Adrenal gland (tissue), 5 donors: ENCODE results near the gene CD36.

Source experiments
- POLR2A ChIP-seq, 2 donors: fragments of 450-650 bp; IDR thresholded peaks; one replicate each; pipeline ENCODE4 v1.6.1; 2017; ENCODE audit warnings: antibody characterized with exemption in 2 of 2, mild to moderate bottlenecking in 2 of 2, moderate library complexity in 1 of 2
- TF ChIP-seq, protein P1 (sequence below), 6 experiments: fragments of 450-650 bp in 4 of 6; fragments of 200-600 bp in 2 of 6; sonication (generic) in 1 of 6; IDR thresholded peaks; 1 replicate in 5 of 6; 2 replicates in 1 of 6; pipeline versions ENCODE4 v1.5.1 to v1.8.0; 2016 to 2021; ENCODE audit warnings: antibody characterized with exemption in 6 of 6, mild to moderate bottlenecking in 2 of 6, moderate library complexity in 1 of 6
- donor health status: DM: no; HTN: no; CAD: no.

DNA sequence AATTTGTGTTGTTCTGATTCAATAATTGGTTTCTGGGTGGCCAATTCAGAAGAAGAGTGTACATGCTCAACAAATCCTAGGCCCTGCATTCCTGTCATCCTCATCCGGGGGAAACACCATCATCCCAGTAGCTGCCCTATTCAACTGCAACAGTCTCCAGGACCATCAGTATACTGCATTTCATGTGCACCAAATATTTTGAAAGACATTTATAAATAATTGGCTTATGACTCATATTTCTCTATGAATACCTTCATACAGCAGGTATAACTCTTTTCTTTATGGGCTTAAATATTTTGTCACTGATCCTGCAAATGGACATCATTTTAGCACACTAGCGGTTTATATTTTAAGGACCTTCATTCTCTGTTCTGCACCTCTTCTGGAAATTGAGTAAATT is 38.0 kb downstream of the CD36 start:
- TF ChIP-seq, protein P1, sequence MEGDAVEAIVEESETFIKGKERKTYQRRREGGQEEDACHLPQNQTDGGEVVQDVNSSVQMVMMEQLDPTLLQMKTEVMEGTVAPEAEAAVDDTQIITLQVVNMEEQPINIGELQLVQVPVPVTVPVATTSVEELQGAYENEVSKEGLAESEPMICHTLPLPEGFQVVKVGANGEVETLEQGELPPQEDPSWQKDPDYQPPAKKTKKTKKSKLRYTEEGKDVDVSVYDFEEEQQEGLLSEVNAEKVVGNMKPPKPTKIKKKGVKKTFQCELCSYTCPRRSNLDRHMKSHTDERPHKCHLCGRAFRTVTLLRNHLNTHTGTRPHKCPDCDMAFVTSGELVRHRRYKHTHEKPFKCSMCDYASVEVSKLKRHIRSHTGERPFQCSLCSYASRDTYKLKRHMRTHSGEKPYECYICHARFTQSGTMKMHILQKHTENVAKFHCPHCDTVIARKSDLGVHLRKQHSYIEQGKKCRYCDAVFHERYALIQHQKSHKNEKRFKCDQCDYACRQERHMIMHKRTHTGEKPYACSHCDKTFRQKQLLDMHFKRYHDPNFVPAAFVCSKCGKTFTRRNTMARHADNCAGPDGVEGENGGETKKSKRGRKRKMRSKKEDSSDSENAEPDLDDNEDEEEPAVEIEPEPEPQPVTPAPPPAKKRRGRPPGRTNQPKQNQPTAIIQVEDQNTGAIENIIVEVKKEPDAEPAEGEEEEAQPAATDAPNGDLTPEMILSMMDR (IDR thresholded peaks at IDR 0.05) = no peak
- TF ChIP-seq POLR2A (IDR thresholded peaks at IDR 0.05) = no peak
